Coronary artery (tissue), 2 donors: ENCODE data around the gene CACNA1S.

Experiments used
- DNase-seq: peaks from one replicate; pipeline ENCODE4 v3.0.0-alpha.2; 2017; ENCODE audit warnings: low spot score
- H3K27ac ChIP-seq, 2 donors: fragments of 200-600 bp; sonication (generic); one replicate each; pipeline ENCODE4 v1.5.1; 2016 to 2019
- H3K4me3 ChIP-seq: fragments of 200-600 bp; sonication (generic); 2 replicates; pipeline ENCODE4 v1.5.1; 2016; ENCODE audit warnings: mild to moderate bottlenecking, moderate library complexity
- CTCF ChIP-seq: fragments of 200-600 bp; sonication (generic); IDR thresholded peaks from one replicate; pipeline ENCODE4 v1.5.1; 2019; ENCODE audit warnings: antibody characterized with exemption

Gene CACNA1S

GRCh38 chr1:201013031-201013485 lies 99.2 kb downstream of the CACNA1S start:
- TF ChIP-seq CTCF, result no peak
- no peak for DNase-seq
- H3K4me3 ChIP-seq, result no peak overlapping the region
- H3K27ac ChIP-seq, result no peak overlapping the region

- no peak for TF ChIP-seq CTCF
- Histone ChIP-seq H3K27ac (no peak overlapping the region), H3K4me3 (no peak overlapping the region)
- DNase-seq, result no peak
Observed at GRCh38 chr1:201011616-201012015, 100.6 kb downstream of the CACNA1S start.

GRCh38 chr1:201009962-201010645 lies 102.1 kb downstream of the CACNA1S start:
- TF ChIP-seq CTCF, result no peak
- no peak overlapping the region for H3K4me3 ChIP-seq
- DNase-seq, result no peak
- no peak overlapping the region for H3K27ac ChIP-seq

- Histone ChIP-seq H3K27ac (no peak overlapping the region), H3K4me3 (no peak overlapping the region)
- no peak for TF ChIP-seq CTCF
- no peak for DNase-seq
Observed at GRCh38 chr1:201008666-201009360, 103.4 kb downstream of the CACNA1S start.

GRCh38 chr1:201007481-201007880 lies 104.7 kb downstream of the CACNA1S start:
- no peak for TF ChIP-seq CTCF
- Histone ChIP-seq H3K4me3 (no peak overlapping the region), H3K27ac (no peak overlapping the region)
- DNase-seq, result no peak

GRCh38 chr1:201006450-201006849 lies 105.8 kb downstream of the CACNA1S start:
- H3K4me3 ChIP-seq, result no peak overlapping the region
- DNase-seq, result no peak
- H3K27ac ChIP-seq, result no peak overlapping the region
- TF ChIP-seq CTCF, result no peak

DNA sequence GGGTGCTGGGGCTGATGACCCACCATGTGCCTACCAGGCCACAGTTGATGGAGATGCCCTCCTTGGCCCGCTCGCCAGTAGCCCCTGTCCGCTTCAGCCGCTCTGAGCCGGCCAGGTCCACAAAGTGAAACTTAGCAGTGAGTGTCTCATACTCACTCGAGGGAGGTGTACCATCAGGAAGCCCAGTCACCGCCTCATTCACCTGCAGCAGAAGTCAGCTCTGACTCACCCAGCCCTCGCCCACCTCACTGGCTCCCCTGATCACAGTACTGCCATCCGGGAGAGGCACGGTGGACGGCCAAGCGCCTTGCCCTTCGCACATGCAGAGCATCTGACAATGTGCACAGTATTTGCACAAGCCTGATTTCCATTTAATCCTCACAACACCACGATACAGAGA lies 107.5 kb downstream of the CACNA1S start:
- Histone ChIP-seq H3K27ac (no peak overlapping the region), H3K4me3 (no peak overlapping the region)
- no peak for TF ChIP-seq CTCF
- DNase-seq, result no peak
